ENCODE measurements around the gene CTSZ.

DNA sequence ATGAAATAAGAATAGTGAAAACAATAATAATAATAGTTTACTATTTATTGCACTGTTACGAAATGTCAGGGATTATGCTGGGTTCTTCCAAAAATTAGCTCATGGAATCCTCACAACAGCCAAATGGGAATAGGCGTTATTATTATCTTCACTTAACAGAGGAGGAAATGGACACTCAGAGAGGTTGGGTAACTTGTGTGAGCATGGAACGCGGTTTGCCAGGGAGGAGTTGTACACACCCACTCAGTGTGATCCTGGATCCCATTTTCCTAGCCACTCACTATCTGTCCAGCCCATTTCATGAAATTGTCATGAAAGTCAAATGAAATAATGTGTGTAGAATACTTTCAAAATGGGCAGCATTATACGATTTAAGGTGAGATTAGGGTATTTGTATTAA is 21.4 kb downstream of the CTSZ start:
- TF ChIP-seq CTCF (IDR thresholded peaks at IDR 0.05; ENCODE audit: borderline replicate concordance, extremely low read depth, low read length, poor library complexity, severe bottlenecking) (no peak), EZH2 (IDR thresholded peaks at IDR 0.05; ENCODE audit: borderline replicate concordance, low read depth, low read length, severe bottlenecking) (no peak)

Measured in DND-41 (cell line).